Endothelial cell of umbilical vein (primary cell): ENCODE results near the gene PRKAG1. TPM values are rescaled to one million over a fixed set of nuclear protein-coding genes. Genes with fewer than 3 reads are reported as not detected.

ENCODE experiments used
- BruUV-seq: library from RNA; stranded (reverse); fragments of 400-500 nt; replicated peaks from 2 replicates; lab custom pipeline; 2021; lab: Mats Ljungman, UMichigan
- CTCF ChIA-PET: fragments of 300-600, 350-600 bp; sonication (Branson Sonifier 250); formaldehyde crosslinking; loops from one replicate; lab custom pipeline; 2021; ENCODE audit warnings: antibody characterized with exemption, inconsistent platforms; lab: Charles Lee
- POLR2A ChIA-PET: fragments of 300-600, 350-600 bp; sonication (Branson Sonifier 250); formaldehyde crosslinking; loops from one replicate; lab custom pipeline; 2021; ENCODE audit warnings: antibody characterized with exemption, inconsistent platforms; lab: Charles Lee
- DNase-seq: peaks from one replicate; pipeline ENCODE4 v3.0.0-alpha.2; 2011; ENCODE audit warnings: low read depth, low spot score
- FAIRE-seq: peaks from 2 replicates; lab custom pipeline; 2011; peaks lifted over from hg19 to GRCh38; lab: Jason Lieb, UNC
- H2AFZ ChIP-seq: 2 replicates; pipeline ENCODE4 v1.6.0; 2012; ENCODE audit warnings: low read depth, low read length, control low read depth, inconsistent platforms
- H3K27ac ChIP-seq: 2 replicates; pipeline ENCODE4 v1.5.1; 2011; ENCODE audit warnings: low read depth, mild to moderate bottlenecking, control low read depth, low read length, moderate library complexity; ENCODE audit not compliant: insufficient read depth
- H3K27me3 ChIP-seq, 2 experiments: 2 replicates each; pipeline versions ENCODE4 v1.6.0 to v1.6.1; 2011; ENCODE audit warnings: low read length in 2 of 2, mixed read lengths in 1 of 2; ENCODE audit not compliant: control insufficient read depth in 2 of 2, insufficient read depth in 2 of 2
- H3K36me3 ChIP-seq, 2 experiments: 2 replicates in 1 of 2; 3 replicates in 1 of 2; pipeline ENCODE4 v1.5.1; 2011; ENCODE audit warnings: low read length in 2 of 2, mild to moderate bottlenecking in 1 of 2, moderate library complexity in 1 of 2; ENCODE audit not compliant: control insufficient read depth in 2 of 2, insufficient read depth in 2 of 2; ENCODE audit errors: extremely low read depth in 1 of 2
- H3K4me1 ChIP-seq: 3 replicates; pipeline ENCODE4 v1.5.1; 2011; ENCODE audit warnings: mild to moderate bottlenecking, low read length; ENCODE audit not compliant: control insufficient read depth, insufficient read depth; ENCODE audit errors: extremely low read depth
- H3K4me2 ChIP-seq: 2 replicates; pipeline ENCODE4 v1.6.1; 2011; ENCODE audit warnings: low read length, control low read depth, mixed read lengths; ENCODE audit not compliant: insufficient read depth
- H3K4me3 ChIP-seq, 3 experiments: fragments of 200-600 bp in 1 of 3; sonication (generic), shearing (Covaris generic) in 1 of 3; replicated peaks in 1 of 3; 2 replicates each; pipeline ENCODE4 v1.5.1; 2011 to 2016; ENCODE audit warnings: control low read depth in 3 of 3, low read length in 3 of 3, mild to moderate bottlenecking in 2 of 3, inconsistent platforms in 1 of 3, low read depth in 1 of 3, moderate library complexity in 1 of 3; ENCODE audit not compliant: insufficient read depth in 1 of 3
- H3K79me2 ChIP-seq: 2 replicates; pipeline ENCODE4 v1.6.0; 2012; ENCODE audit warnings: low read length, inconsistent platforms; ENCODE audit not compliant: control insufficient read depth, insufficient read depth
- H3K9ac ChIP-seq: replicated peaks from 2 replicates; pipeline ENCODE3; 2011; ENCODE audit warnings: low read length, control low read depth; ENCODE audit not compliant: insufficient read depth; ENCODE audit errors: extremely low read depth
- H3K9me1 ChIP-seq: replicated peaks from 3 replicates; pipeline ENCODE4 v1.6.0; 2011; ENCODE audit warnings: mild to moderate bottlenecking, low read length; ENCODE audit not compliant: control insufficient read depth, insufficient read depth; ENCODE audit errors: extremely low read depth
- H3K9me3 ChIP-seq: replicated peaks from 2 replicates; pipeline ENCODE4 v1.5.1; 2012; ENCODE audit warnings: low read length, inconsistent platforms; ENCODE audit not compliant: control insufficient read depth, insufficient read depth
- H4K20me1 ChIP-seq: replicated peaks from 2 replicates; pipeline ENCODE3; 2011; ENCODE audit warnings: mild to moderate bottlenecking, low read length; ENCODE audit not compliant: control insufficient read depth, insufficient read depth; ENCODE audit errors: extremely low read depth
- CTCF ChIP-seq, 2 donors: IDR thresholded peaks; 1 replicate in 1 of 2; 2 replicates in 1 of 2; pipeline ENCODE4 v1.5.1; 2011; ENCODE audit warnings: low read length in 2 of 2, mild to moderate bottlenecking in 2 of 2, moderate library complexity in 2 of 2, control low read depth in 1 of 2, inconsistent platforms in 1 of 2, low read depth in 1 of 2; ENCODE audit not compliant: insufficient read depth in 1 of 2; ENCODE audit errors: extremely low read depth in 1 of 2
- EZH2 ChIP-seq: IDR thresholded peaks from 2 replicates; pipeline ENCODE4 v1.6.1; 2012; ENCODE audit warnings: borderline replicate concordance, low read depth, mild to moderate bottlenecking, moderate library complexity, low read length, inconsistent platforms; ENCODE audit not compliant: severe bottlenecking
- FOS ChIP-seq: IDR thresholded peaks from 2 replicates; pipeline ENCODE4 v1.6.1; 2011; ENCODE audit warnings: mild to moderate bottlenecking, low read length, moderate library complexity, borderline replicate concordance; ENCODE audit not compliant: insufficient read depth
- GATA2 ChIP-seq: IDR thresholded peaks from 2 replicates; pipeline ENCODE4 v1.7.0; 2011; ENCODE audit warnings: low read depth, mild to moderate bottlenecking, moderate library complexity, mixed read lengths, low read length; ENCODE audit not compliant: insufficient read length, insufficient read depth
- JUN ChIP-seq: IDR thresholded peaks from 2 replicates; pipeline ENCODE4 v1.6.1; 2011; ENCODE audit warnings: borderline replicate concordance, low read depth; ENCODE audit not compliant: insufficient read length, insufficient read depth
- MYC ChIP-seq: IDR thresholded peaks from one replicate; pipeline ENCODE4 v1.6.1; 2011; ENCODE audit warnings: mild to moderate bottlenecking, low read depth, low read length
- POLR2A ChIP-seq: IDR thresholded peaks from 2 replicates; pipeline ENCODE4 v1.6.1; 2012; ENCODE audit warnings: low read depth, mild to moderate bottlenecking, control low read depth, low read length
- POLR2AphosphoS5 ChIP-seq: IDR thresholded peaks from 2 replicates; pipeline ENCODE4 v1.6.1; 2012; ENCODE audit warnings: low read depth, mild to moderate bottlenecking, control low read depth, low read length, moderate library complexity; ENCODE audit not compliant: insufficient read depth
- dilution Hi-C: fragments of 300-500 bp; cut with MboI; formaldehyde crosslinking; loops from one replicate; pipeline ENCODE4 v1.15.0; 2019; ENCODE audit warnings: low sequenced_read_pairs; ENCODE audit not compliant: extremely low pct_ligation_motif_present
- intact Hi-C: fragments of 100-400 bp; cut with micrococcal nuclease; formaldehyde crosslinking; loops from one replicate; pipeline ENCODE4 v1.10.0; 2022
- polyA plus RNA-seq, 4 experiments: library from polyadenylated mRNA; depleted of rRNA in 3 of 4; stranded (reverse) in 3 of 4; unstranded in 1 of 4; fragments of >200 nt; gene quantifications; 2 replicates each; pipeline versions ENCODE4 v1.2.1 to v1.2.3, GENCODE V29; 2011 to 2012; ENCODE audit warnings: missing spikeins in 1 of 4
- total RNA-seq: library from RNA; stranded (reverse); gene quantifications from 2 replicates; pipeline ENCODE4 v1.2.3, GENCODE V29; 2021
- TF ChIP-seq, protein P1 (sequence below): IDR thresholded peaks from 2 replicates; pipeline ENCODE4 v1.6.1; 2011; ENCODE audit not compliant: insufficient read depth, insufficient read length

Gene PRKAG1
- total and polyA plus RNA-seq, 2 donors (not counting 3 experiments of a cell fraction or from before 2014, with no cell fraction given): 52.1 to 54.9 TPM

DNA sequence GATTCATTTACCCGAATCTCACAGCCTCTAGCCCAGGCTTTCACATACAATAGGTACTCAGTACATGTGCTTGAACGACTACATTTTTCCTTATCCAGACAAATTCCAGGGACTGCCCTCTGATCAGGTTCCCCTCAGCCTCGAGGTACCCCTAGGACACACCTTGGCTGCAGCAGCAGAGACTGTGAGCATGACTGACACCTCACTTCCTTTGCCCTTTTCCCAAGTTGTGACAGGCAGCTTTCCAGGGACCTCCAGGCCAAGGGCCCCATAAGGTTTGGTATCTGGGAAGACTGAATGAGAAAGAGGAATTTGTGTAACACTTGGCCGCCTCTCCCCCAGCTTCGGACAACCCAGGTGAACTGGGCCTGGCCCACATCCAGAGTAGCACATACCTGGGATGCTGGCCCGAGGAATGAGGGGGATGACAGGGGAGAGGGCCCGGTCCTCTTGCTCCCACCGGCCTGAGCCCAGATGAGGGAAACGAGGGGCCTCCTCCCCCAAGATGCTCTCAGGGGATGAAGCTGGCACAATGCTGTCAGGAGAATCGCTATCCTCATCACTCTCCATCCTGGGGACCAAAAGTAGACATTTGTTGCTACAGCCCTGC, 10.2 kb upstream of the PRKAG1 start:
- dilution Hi-C loops (no loop called here), intact Hi-C loops (no loop called here)
- CTCF ChIA-PET: interaction anchor here (1.1 to 2.2 kb wide), 4 partner anchors 9 to 17 kb away, joined by 4 to 8 read pairs (median 8); no protein-coding TSS in a partner anchor
- Histone ChIP-seq H3K79me2 (no peaks in the 10 kb centered on the region), H2AFZ (no peak overlapping the region), H3K36me3 (peaks cover 37 to 74% of the 10 kb centered on the region in 2 experiments), H3K4me1 (no peaks in the 10 kb centered on the region), H3K9ac (no peak overlapping the region), H3K27me3 (no peaks in the 10 kb centered on the region), H3K27ac (no peak overlapping the region), H3K4me3 (no peak overlapping the region), H3K9me1 (no peaks in the 10 kb centered on the region), H3K4me2 (no peak overlapping the region), H4K20me1 (no peaks in the 10 kb centered on the region), H3K9me3 (no peaks in the 10 kb centered on the region)
- FAIRE-seq: no peak
- no TSS peak for BruUV-seq
- POLR2A ChIA-PET: no interaction called here
- TF ChIP-seq, protein P1, sequence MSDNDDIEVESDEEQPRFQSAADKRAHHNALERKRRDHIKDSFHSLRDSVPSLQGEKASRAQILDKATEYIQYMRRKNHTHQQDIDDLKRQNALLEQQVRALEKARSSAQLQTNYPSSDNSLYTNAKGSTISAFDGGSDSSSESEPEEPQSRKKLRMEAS: no peak
- TF ChIP-seq JUN: no peak
- TF ChIP-seq FOS: no peak
- TF ChIP-seq MYC: no peak
- no peak for TF ChIP-seq GATA2
- TF ChIP-seq EZH2: no peak
- TF ChIP-seq CTCF (IDR thresholded peaks at IDR 0.05; ENCODE audit: extremely low read depth in 1 of 2, insufficient read depth in 1 of 2, low read depth in 1 of 2, low read length in 2 of 2): no peak
- TF ChIP-seq POLR2AphosphoS5: no peak
- TF ChIP-seq POLR2A: no peak
- no peak for DNase-seq
